OCI-M2 (cell line): ENCODE data around the gene SLC15A3.
"Not testable (repeated sequence)": the region's sequence is repeated elsewhere in the genome, so short reads cannot be mapped to it uniquely, and the experiment has no call there.

Source experiments
- DNase-seq: peaks from one replicate; lab custom pipeline; 2025; ENCODE audit not compliant: unreplicated experiment; lab: John Stamatoyannopoulos, UW

The SLC15A3 gene

GRCh38 chr11:60977224-60977623, 25.2 kb upstream of the SLC15A3 start:
- no peak for DNase-seq

- no peak for DNase-seq
Observed at GRCh38 chr11:60974726-60975125, 22.8 kb upstream of the SLC15A3 start.

- not testable (repeated sequence) for DNase-seq
Observed at GRCh38 chr11:60974316-60974715, 22.3 kb upstream of the SLC15A3 start.

GRCh38 chr11:60973699-60974098, 21.7 kb upstream of the SLC15A3 start:
- no peak for DNase-seq

- DNase-seq = no peak
Observed at GRCh38 chr11:60972182-60973030, 20.4 kb upstream of the SLC15A3 start.

GRCh38 chr11:60971520-60971919, 19.5 kb upstream of the SLC15A3 start, which contains the start of gene CD6:
CD6 (plus strand) TSS chr11:60971680; CDS start chr11:60971866, 186 bp downstream.
- no peak for DNase-seq

DNA sequence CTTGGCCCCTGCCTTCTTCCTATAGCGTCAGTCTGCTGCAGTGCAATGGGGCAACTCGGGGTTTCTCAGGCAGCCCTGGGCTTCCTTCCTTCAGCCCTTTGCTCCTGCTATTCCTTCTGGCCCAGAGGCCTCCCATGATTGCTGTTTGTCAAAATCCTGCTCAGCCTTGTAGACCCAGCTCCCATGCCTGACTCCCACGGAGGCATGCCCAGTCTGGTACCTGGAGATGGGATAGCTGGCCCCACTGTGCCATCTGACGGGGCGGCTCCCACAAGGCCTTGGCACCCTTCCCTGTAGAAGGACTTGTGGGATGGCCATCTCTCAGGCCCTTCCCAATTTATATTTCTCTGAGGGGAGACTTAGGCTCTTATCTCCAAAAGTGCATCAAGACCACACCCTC, 18.9 kb upstream of the SLC15A3 start:
- no peak for DNase-seq

DNA sequence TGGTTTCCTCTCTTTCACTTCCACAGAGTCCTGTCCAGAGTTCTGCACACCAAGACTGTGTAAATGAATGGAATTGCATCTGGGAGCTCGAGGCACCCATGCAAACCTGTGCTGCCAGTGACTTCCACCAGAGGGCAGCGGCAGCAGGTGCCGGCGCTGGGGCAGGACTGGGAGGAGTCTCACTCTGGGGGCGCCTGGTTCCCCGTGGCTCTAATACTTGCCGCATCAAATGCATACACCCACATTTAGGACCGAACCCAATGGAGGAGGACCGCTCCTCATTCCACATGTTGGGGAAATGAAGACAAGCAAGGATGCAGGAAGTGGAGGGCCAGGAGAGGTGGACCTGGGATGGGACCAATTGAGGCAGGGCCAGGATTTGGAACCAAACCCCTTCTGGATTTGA, 18.4 kb upstream of the SLC15A3 start:
- no peak for DNase-seq

GRCh38 chr11:60968223-60968622, 16.2 kb upstream of the SLC15A3 start:
- no peak for DNase-seq

- DNase-seq = no peak
Observed at GRCh38 chr11:60966890-60967289, 14.9 kb upstream of the SLC15A3 start.

DNA sequence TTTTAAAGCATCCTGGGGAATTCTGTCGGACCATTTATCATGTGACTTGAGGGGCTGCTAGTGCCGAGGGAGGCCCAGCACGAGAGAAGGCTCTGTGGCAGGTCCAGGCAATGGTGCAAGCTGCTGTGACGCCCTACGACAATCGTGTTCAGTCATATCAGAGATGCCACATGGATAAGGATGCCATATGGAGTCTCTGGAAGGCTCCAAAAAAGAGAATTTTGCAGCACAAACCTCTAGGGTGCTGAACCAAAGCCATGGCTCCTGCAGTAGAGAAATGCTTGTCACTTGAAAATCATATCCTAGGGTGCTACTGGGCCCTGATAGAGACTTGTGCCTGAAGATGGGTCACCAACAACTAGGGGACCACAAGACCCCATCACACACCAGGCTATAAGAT, 12.8 kb upstream of the SLC15A3 start:
- DNase-seq = no peak

DNA sequence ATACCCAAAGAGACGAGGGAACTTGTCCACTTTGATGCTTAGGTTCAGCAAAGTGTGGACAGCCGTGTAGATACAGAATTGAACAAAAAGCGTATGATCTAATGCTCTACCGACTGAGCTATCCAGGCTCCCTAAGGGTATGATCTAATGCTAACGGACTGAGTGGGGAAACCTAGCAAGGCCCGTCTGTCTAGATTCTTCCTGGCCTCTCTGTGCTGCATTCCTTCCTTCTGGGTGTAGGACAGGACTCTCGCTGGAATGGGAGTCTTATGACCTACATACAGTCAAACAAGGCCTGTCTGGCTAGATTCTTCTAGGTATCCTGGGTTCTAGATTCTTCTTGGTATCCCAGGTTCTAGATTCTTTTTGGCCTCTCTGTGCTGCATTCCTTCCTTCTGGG, 8.4 kb upstream of the SLC15A3 start:
- no peak for DNase-seq

- no peak for DNase-seq
Observed at GRCh38 chr11:60959431-60959830, 7.5 kb upstream of the SLC15A3 start.

DNA sequence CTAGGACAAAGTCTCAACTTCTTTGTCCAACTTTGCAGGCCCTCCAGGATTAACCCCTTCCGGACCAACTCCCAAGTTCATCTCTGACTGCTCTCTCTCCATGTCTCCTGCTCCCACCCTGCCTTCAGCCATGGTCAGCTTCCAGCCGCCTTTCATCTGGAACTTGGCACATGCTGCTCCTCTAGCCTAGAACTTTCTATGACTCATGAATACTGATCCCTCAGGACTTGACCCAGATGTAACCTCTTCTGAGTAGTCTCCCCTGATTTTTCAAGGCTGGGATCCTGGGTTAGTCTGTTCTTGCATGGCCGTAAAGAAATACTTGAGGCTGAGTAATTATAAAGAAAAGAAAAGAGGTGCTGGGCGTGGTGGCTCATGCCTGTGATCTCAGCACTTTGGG, 5.2 kb upstream of the SLC15A3 start:
- no peak for DNase-seq

GRCh38 chr11:60955571-60955970, 3.6 kb upstream of the SLC15A3 start:
- no peak for DNase-seq

GRCh38 chr11:60954421-60954820, 2.4 kb upstream of the SLC15A3 start:
- DNase-seq = no peak

DNA sequence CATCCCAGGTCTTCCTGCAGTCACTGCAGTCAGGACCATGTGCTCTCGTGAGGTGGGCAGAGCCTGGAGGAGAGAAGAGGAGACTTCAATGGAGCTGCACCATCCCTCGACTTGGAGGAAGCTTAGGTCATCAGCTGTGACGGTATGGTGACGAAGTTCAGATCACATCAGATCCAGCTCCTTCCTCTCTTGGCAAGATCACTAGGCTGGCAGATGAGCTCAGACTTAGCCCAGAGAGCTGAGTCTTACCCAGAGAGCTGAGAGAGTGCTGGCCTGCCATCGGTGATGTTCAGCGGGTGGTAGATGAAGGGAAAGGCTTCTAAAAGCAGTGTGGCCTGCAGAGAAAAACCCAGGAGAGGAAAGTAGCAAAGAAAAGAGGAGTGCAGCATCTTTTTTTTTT, 1.8 kb upstream of the SLC15A3 start:
- DNase-seq = no peak

GRCh38 chr11:60952742-60953170, 780 bp upstream of the SLC15A3 start:
- no peak for DNase-seq

DNA sequence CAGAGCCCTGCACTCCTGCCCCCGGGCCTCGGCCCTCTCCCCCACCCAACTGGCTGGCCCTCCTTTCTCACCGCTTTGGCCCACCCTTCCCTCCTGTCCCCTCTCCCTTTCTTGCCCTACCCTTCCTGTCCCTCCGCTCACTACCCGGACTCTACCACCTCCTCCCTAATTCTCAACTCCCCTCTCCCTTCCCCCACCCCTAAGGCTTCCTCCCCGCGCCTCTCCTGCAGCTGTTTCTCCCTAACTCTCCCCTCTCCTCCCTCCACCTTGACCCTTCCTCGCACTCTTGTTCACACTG, 421 bp downstream of the SLC15A3 start:
- no peak for DNase-seq

DNA sequence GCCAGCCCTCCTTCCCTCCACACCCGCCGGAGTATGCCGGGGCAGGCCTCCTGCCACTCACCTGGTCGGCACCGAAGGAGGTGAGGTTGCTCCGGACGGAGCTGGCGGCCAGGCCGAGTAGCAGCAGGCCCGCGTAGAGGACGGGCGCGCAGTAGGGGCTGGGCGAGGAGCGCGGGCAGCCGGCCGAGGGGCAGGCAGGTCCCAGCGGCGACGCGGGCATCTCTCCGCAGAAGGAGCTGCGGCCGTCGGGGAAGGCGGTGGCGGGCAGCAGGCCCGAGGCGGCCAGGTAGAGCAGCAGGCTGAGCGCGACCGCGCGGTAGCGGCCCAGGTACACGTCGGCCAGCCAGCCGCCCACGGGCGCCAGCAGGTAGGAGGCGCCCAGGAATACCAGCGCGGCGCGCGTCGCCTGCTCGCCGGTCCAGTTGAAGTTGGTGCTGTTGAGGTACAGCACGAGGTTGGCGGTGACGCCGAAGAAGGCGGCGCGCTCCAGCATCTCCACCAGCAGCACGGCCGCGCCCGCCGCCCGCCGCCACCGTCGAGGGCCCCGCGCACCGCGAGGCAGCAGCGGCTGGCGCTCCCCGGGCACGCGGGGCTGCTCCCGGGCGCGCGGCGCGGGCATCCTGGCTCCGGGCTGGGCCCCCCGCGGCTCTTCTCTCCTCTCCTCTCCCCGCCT, 907 bp downstream of the SLC15A3 start:
- no peak for DNase-seq

GRCh38 chr11:60950024-60950423, 2.0 kb downstream of the SLC15A3 start:
- DNase-seq = no peak

DNA sequence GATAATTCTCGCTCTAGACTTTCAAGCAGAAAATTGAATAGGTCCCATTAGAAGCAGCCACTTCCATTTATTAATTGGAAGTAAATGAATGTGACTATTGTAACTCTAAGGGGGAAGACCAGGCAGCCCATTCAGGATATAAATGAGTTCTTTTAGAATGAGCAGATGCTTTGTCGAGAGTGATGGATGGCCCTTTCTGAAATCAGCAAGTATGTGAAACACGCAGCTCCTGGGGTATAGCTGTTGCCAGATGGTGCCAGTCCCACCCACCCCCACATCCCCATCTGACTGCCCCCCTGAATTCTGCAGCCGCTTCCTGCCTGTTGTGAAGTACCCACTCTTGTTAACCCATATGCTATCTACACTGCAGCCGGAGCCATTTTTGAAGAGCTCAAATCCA, 3.7 kb downstream of the SLC15A3 start:
- no peak for DNase-seq

- DNase-seq = no peak
Observed at GRCh38 chr11:60947700-60948099, 4.3 kb downstream of the SLC15A3 start.
